GM19372 (cell line): Measurements from ENCODE around the gene OPRL1.
"Not testable (repeated sequence)": the region's sequence is repeated elsewhere in the genome, so short reads cannot be mapped to it uniquely, and the experiment has no call there.

Experiments used
- ATAC-seq: cut with Tn5 transposase; IDR thresholded peaks from one replicate; pipeline ENCODE4 v1.9.1; 2021; ENCODE audit warnings: mild to moderate bottlenecking, low read depth, moderate library complexity; ENCODE audit not compliant: unreplicated experiment

Gene OPRL1

DNA sequence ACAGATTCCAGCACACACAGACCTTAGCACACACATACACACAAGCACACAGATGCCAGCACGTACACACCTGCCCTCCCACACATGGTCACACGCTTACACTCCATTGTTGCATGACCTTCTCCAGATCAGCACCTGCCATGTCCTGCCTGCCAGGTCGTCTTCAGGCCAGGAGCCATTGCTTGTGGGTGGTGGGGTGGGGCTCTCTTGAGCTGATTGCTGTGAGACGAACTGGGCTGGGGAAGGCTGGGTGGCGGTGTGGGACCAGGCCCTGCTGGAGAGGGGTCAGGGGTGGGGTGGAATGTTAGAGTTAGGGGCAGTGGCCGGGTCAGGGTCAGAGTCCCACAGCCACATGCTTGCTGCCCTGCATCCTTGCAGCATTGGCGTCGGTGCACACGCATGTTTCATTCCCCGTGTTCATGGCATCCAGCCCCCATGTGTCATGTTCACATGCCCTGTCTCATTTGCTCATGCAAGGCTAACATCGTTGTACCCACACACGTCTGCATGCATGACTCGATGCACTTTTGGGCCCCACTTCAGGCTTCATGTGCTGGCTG lies 34.0 kb downstream of the OPRL1 start:
- ATAC-seq: no peak

DNA sequence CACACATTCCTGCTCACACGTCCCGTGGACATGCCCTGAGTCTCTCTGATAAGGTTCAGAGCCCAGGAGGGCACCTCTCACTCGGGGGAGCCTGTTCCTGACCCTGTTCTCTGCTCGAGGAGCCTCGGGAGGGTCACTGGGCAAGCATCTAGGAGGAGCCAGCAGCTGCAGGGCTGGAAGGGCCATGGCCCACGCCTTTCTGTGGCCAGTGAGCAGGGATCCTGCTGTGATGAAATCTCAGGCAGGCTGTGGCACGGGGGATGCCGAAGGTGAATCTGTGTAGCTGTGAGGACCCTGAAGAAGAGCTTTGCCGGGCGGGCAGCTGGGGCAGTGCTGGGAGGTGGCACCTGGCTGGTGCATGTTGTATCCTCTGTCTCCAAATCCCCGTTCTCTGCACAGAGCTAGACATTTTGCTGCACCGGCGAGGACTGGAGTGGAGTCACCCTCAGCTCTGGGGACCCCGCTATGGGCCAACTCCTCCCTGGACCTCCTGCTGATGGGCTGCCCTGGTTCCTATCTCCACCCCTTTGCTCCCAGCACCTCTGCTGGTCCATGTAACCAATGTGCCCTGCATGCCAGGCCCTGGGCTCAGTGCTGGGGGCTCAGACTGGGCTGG lies 34.6 kb downstream of the OPRL1 start:
- no peak for ATAC-seq

DNA sequence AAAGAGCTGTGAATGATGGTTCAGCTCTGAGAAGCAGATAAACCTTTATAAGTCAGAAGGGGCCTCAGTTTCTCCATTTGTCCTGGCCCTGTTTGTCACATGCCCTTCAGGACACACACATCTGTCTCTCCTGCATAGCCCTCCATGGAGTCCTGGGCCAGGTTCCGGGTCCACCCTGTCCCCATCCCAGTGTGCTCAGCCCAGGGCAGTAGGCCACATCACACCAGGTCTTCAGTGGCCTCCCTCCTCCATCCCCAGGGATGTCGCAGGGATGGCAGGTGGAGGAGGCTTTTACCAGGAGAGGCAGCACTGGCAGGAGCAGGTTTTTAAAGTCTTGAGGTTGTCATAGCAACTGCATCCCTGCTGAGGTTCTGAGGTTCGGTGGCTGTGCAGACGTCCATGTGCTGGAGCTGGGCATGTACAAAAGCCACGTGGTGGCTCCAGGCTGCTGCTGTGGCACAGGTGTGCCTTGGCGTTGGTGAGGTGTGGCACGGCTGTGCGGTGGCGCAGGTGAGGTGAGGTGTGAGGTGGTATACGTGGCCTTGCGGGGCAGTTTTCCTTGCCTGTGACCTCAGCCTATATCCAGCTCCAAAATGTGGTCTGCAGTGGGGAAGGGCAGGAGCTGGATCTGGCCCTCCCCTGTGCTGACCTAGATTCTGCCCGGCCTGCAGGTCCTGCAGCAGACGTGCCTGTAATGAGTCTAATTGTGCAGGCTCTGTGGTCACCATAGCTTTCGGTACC lies 35.5 kb downstream of the OPRL1 start:
- ATAC-seq: no peak

DNA sequence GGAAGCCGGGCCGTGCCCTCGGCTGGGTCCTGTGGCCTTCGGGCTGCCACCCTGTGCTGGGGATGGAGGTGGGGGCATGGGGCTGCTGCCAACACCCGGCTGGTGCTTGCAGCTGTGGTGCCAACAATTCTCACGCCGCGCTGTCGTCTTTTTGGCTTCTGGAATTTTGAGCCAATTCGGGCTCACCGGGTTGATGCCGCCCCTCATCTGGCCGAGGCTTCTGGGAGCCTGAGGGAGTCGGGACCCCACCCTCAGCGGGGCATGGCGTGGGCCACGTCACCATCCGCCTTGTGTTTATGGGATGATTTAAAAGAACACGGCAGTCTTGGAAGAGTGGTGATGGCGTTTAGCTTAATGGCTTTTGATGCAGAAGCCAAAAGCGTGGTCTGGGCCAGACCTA lies 36.1 kb downstream of the OPRL1 start:
- no peak for ATAC-seq

GRCh38 chr20:64116541-64117431 lies 36.9 kb downstream of the OPRL1 start:
- ATAC-seq: no peak

GRCh38 chr20:64117432-64117777 lies 37.5 kb downstream of the OPRL1 start:
- not testable (repeated sequence) for ATAC-seq

GRCh38 chr20:64119301-64119680 lies 39.4 kb downstream of the OPRL1 start:
- ATAC-seq: no peak

DNA sequence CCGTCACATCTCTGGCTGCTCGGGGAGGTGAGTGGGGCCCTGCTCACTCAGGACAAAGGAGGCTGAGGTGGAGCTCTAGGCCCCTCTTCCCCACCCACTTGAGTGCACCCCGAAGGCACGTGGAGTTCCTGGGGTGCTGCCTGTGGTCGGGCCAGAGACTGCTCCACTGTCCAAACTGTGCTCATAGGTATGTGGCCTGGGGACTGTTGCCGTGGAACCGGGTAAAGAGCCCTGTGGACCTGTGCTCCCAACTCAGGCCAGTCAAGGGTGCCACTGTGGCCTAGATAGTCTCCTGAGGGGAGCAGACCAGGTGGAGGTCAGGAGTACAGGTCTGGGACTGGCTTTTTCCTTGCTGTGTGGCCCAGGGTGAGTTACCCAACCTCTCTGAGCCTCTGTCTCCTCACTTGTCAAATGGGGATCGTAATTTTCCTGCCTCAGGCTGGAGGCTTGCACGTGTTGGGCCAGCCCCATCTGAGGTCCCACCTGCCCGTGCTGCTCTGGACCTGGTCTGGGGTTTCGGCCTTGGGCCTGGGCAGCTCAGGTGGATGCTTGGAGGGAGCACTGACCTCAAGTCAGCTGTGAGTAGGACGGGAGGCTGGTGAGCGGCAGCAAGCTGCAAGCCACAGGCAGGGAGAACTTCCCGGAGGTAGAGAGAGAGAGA lies 39.9 kb downstream of the OPRL1 start:
- no peak for ATAC-seq

- ATAC-seq: no peak
These were observed 41.7 kb downstream of the OPRL1 start for GRCh38 chr20:64121586-64121985.

GRCh38 chr20:64122927-64123326 lies 43.0 kb downstream of the OPRL1 start:
- not testable (repeated sequence) for ATAC-seq

DNA sequence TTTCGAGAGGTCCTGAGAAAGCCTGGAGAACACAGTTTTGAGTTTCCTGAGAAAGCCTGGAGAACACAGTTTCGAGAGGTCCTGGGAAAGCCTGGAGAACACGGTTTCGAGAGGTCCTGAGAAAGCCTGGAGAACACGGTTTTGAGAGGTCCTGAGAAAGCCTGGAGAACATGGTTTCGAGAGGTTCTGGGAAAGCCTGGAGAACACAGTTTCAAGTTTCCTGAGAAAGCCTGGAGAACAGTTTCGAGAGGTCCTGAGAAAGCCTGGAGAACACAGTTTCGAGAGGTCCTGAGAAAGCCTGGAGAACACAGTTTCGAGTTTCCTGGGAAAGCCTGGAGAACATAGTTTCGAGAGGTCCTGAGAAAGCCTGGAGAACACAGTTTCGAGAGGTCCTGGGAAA lies 43.6 kb downstream of the OPRL1 start:
- ATAC-seq: not testable (repeated sequence)

DNA sequence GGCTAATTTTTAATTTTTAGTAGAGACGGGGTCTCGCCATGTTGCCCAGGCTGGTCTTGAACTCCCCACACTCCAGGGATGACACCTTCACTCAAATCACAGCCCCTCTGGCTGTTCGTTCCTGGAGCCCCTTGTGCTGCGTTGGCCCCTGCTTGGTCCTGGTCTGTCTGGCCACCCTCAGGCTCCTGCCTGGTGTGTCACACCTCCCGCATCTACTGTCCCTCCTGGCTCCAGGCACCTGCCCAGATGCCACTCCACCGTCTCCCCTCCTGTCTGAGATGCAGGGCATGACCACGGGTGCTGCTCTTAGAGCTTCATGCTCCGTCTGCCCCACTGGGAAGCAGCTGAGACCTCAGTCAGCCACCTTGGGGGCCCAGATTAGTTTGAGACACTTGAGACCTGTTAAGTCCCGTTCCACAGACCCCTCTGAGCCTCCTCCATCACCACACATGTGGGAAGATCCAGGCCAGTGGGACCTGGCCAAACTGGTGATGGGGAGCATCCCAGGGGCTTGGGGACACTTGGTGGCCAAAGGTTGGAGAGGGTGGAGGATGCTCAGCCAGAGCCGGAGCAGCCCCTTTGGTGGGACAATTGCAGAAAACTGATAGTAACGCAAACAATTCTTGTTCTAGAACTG lies 49.4 kb downstream of the OPRL1 start:
- no peak for ATAC-seq

GRCh38 chr20:64130271-64130670 lies 50.4 kb downstream of the OPRL1 start:
- ATAC-seq: no peak

DNA sequence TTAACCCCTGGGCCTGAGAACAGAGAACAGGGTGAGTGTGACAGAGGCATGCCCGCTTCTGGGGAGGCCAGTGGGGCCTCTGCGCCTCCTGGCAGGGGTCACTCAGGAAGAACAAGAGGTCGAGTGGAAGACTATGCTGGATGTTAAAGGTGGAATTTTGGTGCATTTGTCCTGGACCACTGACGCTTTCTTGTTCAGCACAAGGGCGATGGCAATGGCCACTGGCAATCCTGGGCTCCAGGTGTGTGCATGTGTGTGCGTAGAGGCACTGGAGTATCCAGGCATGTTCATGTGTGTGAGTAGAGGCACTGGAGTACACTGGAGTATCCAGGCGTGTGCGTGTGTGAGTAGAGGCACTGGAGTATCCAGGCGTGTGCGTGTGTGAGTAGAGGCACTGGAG lies 51.0 kb downstream of the OPRL1 start:
- ATAC-seq: no peak

- no peak for ATAC-seq
These were observed 51.5 kb downstream of the OPRL1 start for GRCh38 chr20:64131406-64131805.

- no peak for ATAC-seq
These were observed 54.1 kb downstream of the OPRL1 start for GRCh38 chr20:64133951-64134407.

DNA sequence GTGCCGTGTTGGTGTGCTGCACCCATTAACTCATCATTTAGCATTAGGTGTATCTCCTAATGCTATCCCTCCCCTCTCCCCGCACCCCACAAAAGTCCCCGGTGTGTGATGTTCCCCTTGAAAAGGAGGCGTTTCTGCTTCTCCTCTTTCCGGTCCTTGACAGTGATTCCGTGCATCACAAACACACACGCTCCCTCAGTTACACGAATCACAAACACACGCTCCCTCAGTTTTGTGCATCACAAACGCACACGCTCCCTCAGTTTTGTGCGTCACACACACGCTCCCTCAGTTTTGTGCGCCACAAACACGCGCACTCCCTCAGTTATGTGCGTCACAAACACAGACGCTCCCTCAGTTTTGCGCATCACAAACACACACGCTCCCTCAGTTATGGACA lies 54.9 kb downstream of the OPRL1 start:
- not testable (repeated sequence) for ATAC-seq

DNA sequence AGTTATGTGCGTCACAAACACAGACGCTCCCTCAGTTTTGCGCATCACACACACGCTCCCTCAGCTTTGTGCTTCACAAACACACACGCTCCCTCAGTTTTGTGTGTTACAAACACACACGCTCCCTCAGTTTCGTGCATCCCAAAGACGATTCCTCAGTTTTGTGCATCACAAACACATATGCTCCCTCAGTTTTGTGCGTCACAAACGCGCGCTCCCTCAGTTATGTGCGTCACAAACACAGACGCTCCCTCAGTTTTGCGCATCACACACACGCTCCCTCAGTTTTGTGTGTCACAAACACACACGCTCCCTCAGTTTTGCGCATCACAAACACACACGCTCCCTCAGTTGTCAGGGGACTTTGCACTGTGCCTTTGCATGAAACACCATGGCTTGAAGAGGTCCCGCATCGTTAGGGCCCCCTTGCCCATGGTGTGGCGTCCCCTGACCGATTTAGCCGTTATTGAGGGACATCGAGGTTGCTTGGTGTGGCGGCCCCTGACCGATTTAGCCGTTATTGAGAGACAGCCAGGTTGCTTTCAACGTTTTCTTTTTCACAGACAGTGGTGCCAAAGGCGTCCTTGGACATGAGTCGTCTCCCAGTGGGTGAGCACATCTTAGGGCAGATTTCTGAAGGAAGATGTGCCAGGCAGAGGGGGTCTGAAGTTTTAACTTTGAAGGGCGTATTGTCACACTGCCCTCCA lies 56.3 kb downstream of the OPRL1 start:
- ATAC-seq: no peak

GRCh38 chr20:64137598-64138031 lies 57.7 kb downstream of the OPRL1 start:
- no peak for ATAC-seq
